Measurements from ENCODE around the gene GRIK5. TPM values are rescaled to one million over a fixed set of nuclear protein-coding genes. Genes with fewer than 3 reads are reported as not detected.

Gene GRIK5
- total RNA-seq, 1 experiment from 2014 or later = 43.1 TPM

DNA sequence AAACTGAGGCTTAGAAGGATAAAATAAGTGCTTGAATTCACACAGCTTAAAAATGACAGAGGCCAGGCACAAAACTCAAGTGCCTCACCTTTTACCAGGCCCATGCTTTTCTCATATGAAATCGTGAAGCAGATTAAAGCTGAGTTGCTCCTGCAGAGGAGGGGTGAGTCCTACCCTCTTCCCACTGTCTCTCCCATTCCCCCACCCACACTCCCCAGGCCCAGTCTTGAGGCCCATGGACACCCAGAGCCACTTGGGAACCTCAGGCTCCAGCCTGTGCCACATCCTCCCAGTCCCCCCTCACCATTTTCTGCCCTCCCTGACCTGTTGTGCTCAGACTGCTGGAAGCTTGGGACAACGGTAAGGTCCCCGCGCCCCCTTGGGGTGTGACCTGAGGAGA lies 23.5 kb upstream of the GRIK5 start:
- Histone ChIP-seq H3K23ac (ENCODE audit: insufficient read length, low read depth, low read length) (no peak overlapping the region), H3K4me1 (ENCODE audit: insufficient read depth, low read length) (no peaks in the 10 kb centered on the region), H4K20me1 (ENCODE audit: control insufficient read depth, insufficient read depth, insufficient read length) (no peaks in the 10 kb centered on the region), H3K23me2 (ENCODE audit: insufficient read length, low read depth, low read length, poor library complexity, severe bottlenecking) (no peaks in the 10 kb centered on the region), H3K56ac (ENCODE audit: insufficient read length, low read depth, low read length) (no peak overlapping the region), H3K79me2 (ENCODE audit: insufficient read depth, low read length) (no peaks in the 10 kb centered on the region), H4K91ac (ENCODE audit: insufficient read length, low read depth, low read length) (no peak overlapping the region), H4K8ac (replicated peaks; ENCODE audit: insufficient read length, low read depth, low read length) (no peak overlapping the region), H3K27ac (ENCODE audit: insufficient read length, low read depth, low read length) (no peak overlapping the region), H3K4ac (ENCODE audit: low read depth, low read length) (no peak overlapping the region), H3K9me3 (ENCODE audit: control insufficient read depth, low read depth, low read length) (no peaks in the 10 kb centered on the region), H3K9ac (ENCODE audit: extremely low read depth, insufficient read length, low read length) (no peak overlapping the region), H2BK5ac (ENCODE audit: insufficient read length, low read length) (no peak overlapping the region), H2BK20ac (ENCODE audit: low read depth, low read length, poor library complexity, severe bottlenecking) (no peak overlapping the region), H2BK120ac (ENCODE audit: low read depth, low read length, poor library complexity, severe bottlenecking) (no peak overlapping the region), H3K14ac (ENCODE audit: insufficient read depth, low read length) (no peak overlapping the region), H3K79me1 (ENCODE audit: insufficient read depth, low read depth, low read length, poor library complexity, severe bottlenecking) (no peaks in the 10 kb centered on the region), H3T11ph (ENCODE audit: low read length) (no peak overlapping the region), H4K5ac (ENCODE audit: insufficient read length, low read depth, low read length) (no peak overlapping the region), H3K4me2 (ENCODE audit: insufficient read depth, insufficient read length, low read length) (no peak overlapping the region), H3K27me3 (ENCODE audit: insufficient read depth, low read length) (no peaks in the 10 kb centered on the region), H2BK15ac (ENCODE audit: low read depth, low read length) (no peak overlapping the region), H3K18ac (ENCODE audit: insufficient read length, low read depth, low read length) (no peak overlapping the region), H2BK12ac (ENCODE audit: insufficient read length, low read depth, low read length) (no peak overlapping the region), H2AFZ (ENCODE audit: low read length) (no peak overlapping the region), H2AK5ac (ENCODE audit: insufficient read length, low read length) (no peak overlapping the region)
- Mint-ChIP-seq H3K9me3 (no peaks in the 10 kb centered on the region), H3K27ac (no peak overlapping the region), H3K27me3 (ENCODE audit: low read depth) (peaks cover 19% of the 10 kb centered on the region), H3K36me3 (ENCODE audit: insufficient read depth in 1 of 3, low read depth in 3 of 3) (no peaks in the 10 kb centered on the region; a peak in 1 of 7 replicates), H3K4me3 (no peak overlapping the region; a peak in 1 of 5 replicates), H3K4me1 (peaks cover 9 to 42% of the 10 kb centered on the region in 2 experiments)
- no peak for DNase-seq
- TF ChIP-seq, protein P1, sequence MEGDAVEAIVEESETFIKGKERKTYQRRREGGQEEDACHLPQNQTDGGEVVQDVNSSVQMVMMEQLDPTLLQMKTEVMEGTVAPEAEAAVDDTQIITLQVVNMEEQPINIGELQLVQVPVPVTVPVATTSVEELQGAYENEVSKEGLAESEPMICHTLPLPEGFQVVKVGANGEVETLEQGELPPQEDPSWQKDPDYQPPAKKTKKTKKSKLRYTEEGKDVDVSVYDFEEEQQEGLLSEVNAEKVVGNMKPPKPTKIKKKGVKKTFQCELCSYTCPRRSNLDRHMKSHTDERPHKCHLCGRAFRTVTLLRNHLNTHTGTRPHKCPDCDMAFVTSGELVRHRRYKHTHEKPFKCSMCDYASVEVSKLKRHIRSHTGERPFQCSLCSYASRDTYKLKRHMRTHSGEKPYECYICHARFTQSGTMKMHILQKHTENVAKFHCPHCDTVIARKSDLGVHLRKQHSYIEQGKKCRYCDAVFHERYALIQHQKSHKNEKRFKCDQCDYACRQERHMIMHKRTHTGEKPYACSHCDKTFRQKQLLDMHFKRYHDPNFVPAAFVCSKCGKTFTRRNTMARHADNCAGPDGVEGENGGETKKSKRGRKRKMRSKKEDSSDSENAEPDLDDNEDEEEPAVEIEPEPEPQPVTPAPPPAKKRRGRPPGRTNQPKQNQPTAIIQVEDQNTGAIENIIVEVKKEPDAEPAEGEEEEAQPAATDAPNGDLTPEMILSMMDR (conservative IDR thresholded peaks at IDR 0.05) = no peak
- WGBS (ENCODE audit: extremely low coverage, insufficient read length, low lambda C conversion rate) = no CpG with 5 or more reads among the region's 4 CpGs

Data from H9 (cell line).